Chondrocyte (in vitro differentiated cells): Measurements from ENCODE around the gene SPTB. TPM values are rescaled to one million over a fixed set of nuclear protein-coding genes. Genes with fewer than 3 reads are reported as not detected.

ENCODE experiments used
- DNase-seq: peaks from one replicate; pipeline ENCODE4 v3.0.0; 2021; ENCODE audit warnings: mixed read lengths, low spot score
- H3K27ac Mint-ChIP-seq: one replicate; pipeline ENCODE4 v1.8.0; 2021; ENCODE audit warnings: mild to moderate bottlenecking, moderate library complexity, mixed read lengths; ENCODE audit not compliant: unreplicated experiment
- H3K27me3 Mint-ChIP-seq: 2 replicates; pipeline ENCODE4 v1.8.0; 2021; ENCODE audit warnings: low read depth, mixed read lengths
- H3K36me3 Mint-ChIP-seq: 2 replicates; pipeline ENCODE4 v1.8.0; 2021; ENCODE audit warnings: low read depth, mixed read lengths
- H3K4me1 Mint-ChIP-seq: 2 replicates; pipeline ENCODE4 v1.8.0; 2021; ENCODE audit warnings: low read depth, mild to moderate bottlenecking, mixed read lengths
- H3K4me3 Mint-ChIP-seq: one replicate; pipeline ENCODE4 v1.8.0; 2021; ENCODE audit warnings: mild to moderate bottlenecking, moderate library complexity, mixed read lengths; ENCODE audit not compliant: unreplicated experiment
- H3K9me3 Mint-ChIP-seq: 2 replicates; pipeline ENCODE4 v1.8.0; 2021; ENCODE audit warnings: low read depth, mixed read lengths
- total RNA-seq: library from RNA; stranded (reverse); gene quantifications from 3 replicates; pipeline ENCODE4 v1.2.1, GENCODE V29; 2021
- TF ChIP-seq, protein P1 (sequence below): fragments of 200-600 bp; sonication (generic); IDR thresholded peaks from 2 replicates; pipeline ENCODE4 v1.5.0; 2021; ENCODE audit warnings: antibody characterized with exemption, mild to moderate bottlenecking, moderate library complexity

Gene SPTB
- total RNA-seq, 1 donor from 2014 or later, result 7.2 TPM

DNA sequence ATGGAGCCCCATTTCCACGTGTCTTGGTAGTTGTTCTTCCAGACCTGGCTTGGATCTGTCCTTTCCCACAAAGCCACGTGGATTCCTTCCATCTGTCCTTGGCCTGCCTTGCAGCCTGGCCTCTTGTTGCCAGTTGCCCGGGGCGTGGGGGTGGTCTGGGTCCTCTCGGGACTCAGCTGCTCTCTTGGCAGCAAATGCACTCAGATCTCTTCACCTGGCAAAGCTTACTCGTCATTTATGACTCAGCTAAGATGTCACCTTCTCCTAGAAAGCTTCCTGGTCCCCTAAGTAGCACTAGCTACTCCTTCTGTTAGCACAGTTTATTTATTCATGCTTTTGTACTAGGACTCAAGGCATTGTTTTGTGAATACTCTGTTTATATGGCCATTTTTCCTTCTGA, 161.8 kb downstream of the SPTB start:
- no peaks in the 10 kb centered on the region for H3K27me3 Mint-ChIP-seq
- no peak for DNase-seq
- no peak overlapping the region for H3K4me3 Mint-ChIP-seq
- peak overlapping the region; percentile 37 for H3K27ac Mint-ChIP-seq
- TF ChIP-seq, protein P1, sequence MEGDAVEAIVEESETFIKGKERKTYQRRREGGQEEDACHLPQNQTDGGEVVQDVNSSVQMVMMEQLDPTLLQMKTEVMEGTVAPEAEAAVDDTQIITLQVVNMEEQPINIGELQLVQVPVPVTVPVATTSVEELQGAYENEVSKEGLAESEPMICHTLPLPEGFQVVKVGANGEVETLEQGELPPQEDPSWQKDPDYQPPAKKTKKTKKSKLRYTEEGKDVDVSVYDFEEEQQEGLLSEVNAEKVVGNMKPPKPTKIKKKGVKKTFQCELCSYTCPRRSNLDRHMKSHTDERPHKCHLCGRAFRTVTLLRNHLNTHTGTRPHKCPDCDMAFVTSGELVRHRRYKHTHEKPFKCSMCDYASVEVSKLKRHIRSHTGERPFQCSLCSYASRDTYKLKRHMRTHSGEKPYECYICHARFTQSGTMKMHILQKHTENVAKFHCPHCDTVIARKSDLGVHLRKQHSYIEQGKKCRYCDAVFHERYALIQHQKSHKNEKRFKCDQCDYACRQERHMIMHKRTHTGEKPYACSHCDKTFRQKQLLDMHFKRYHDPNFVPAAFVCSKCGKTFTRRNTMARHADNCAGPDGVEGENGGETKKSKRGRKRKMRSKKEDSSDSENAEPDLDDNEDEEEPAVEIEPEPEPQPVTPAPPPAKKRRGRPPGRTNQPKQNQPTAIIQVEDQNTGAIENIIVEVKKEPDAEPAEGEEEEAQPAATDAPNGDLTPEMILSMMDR, result no peak
- peaks cover 10% of the 10 kb centered on the region for H3K36me3 Mint-ChIP-seq
- peaks cover 12% of the 10 kb centered on the region for H3K9me3 Mint-ChIP-seq
- peaks cover 76% of the 10 kb centered on the region for H3K4me1 Mint-ChIP-seq

DNA sequence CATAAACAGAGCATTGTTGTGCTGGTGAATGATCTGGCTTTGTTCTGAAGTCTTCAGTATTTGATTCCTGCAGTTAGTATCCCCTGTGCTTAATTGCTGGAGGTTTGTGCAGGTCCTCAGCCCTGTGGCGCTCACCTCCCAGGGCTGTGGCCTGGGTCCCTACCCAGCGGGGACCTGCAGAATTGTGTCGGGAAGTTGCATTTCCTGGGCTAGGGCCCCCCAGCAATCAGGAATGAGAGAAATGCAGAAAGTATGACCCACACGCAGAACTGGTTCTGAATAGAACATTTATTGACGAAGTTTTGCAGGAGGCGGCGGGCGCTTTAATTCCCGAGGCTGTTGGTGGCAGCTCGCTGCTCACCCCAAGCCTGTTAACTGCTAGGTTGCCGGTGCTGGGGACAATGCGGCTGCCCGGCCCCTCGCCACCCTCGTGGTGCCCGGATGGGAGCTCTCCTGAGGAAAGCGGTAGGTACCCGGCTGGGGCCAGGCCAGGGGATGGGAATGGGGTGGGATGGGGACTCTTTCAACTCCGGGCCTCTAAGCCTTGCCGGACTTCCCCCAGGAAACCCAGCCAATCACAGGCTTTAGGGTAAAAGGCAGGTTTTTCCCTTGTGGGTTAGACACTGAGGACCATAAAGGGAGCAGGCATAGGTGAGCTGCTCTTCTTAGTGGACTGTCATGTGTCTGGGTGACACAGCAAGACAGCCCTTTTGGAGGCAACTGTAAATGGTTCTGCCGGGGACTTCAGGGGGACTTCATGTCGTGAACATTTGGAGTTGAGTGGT, 163.9 kb downstream of the SPTB start:
- Mint-ChIP-seq H3K4me1 (peaks cover 70% of the 10 kb centered on the region), H3K4me3 (peak overlapping the region; percentile 55), H3K36me3 (peaks cover 12% of the 10 kb centered on the region), H3K9me3 (peaks cover 17% of the 10 kb centered on the region), H3K27ac (peak overlapping the region; percentile 69), H3K27me3 (no peaks in the 10 kb centered on the region)
- TF ChIP-seq, protein P1, result no peak
- no peak for DNase-seq

GRCh38 chr14:64715146-64715627, 164.5 kb downstream of the SPTB start:
- peak overlapping the region; percentile 55 for H3K4me3 Mint-ChIP-seq
- H3K27me3 Mint-ChIP-seq, result no peaks in the 10 kb centered on the region

GRCh38 chr14:64714432-64715025, 165.2 kb downstream of the SPTB start:
- peaks cover 17% of the 10 kb centered on the region for H3K9me3 Mint-ChIP-seq
- peaks cover 9% of the 10 kb centered on the region for H3K36me3 Mint-ChIP-seq
- TF ChIP-seq, protein P1, result no peak
- DNase-seq, result no peak
- H3K27me3 Mint-ChIP-seq, result no peaks in the 10 kb centered on the region
- peaks cover 70% of the 10 kb centered on the region for H3K4me1 Mint-ChIP-seq
- H3K27ac Mint-ChIP-seq, result no peak overlapping the region
- H3K4me3 Mint-ChIP-seq, result no peak overlapping the region

More at GRCh38 chr14:64715146-64715627, 164.5 kb downstream of the SPTB start:
- TF ChIP-seq, protein P1, result no peak
- Mint-ChIP-seq H3K4me1 (peaks cover 70% of the 10 kb centered on the region), H3K9me3 (peaks cover 17% of the 10 kb centered on the region), H3K27ac (peak overlapping the region; percentile 69), H3K36me3 (peaks cover 12% of the 10 kb centered on the region)
- DNase-seq, result no peak

- Mint-ChIP-seq H3K27ac (no peak overlapping the region), H3K9me3 (peaks cover 17% of the 10 kb centered on the region), H3K4me3 (no peak overlapping the region), H3K4me1 (peaks cover 74% of the 10 kb centered on the region), H3K36me3 (peaks cover 9% of the 10 kb centered on the region), H3K27me3 (no peaks in the 10 kb centered on the region)
- DNase-seq, result no peak
- TF ChIP-seq, protein P1, result no peak
Measured at GRCh38 chr14:64713677-64714076, 166.0 kb downstream of the SPTB start.
